ENCODE measurements around the gene HLF. TPM values are rescaled to one million over a fixed set of nuclear protein-coding genes. Genes with fewer than 3 reads are reported as not detected.
A peak's percentile ranks its signal among the peaks of the same experiment; 100 is the strongest.

Gene HLF
- total RNA-seq, 1 donor from 2014 or later: 14.7 TPM

DNA sequence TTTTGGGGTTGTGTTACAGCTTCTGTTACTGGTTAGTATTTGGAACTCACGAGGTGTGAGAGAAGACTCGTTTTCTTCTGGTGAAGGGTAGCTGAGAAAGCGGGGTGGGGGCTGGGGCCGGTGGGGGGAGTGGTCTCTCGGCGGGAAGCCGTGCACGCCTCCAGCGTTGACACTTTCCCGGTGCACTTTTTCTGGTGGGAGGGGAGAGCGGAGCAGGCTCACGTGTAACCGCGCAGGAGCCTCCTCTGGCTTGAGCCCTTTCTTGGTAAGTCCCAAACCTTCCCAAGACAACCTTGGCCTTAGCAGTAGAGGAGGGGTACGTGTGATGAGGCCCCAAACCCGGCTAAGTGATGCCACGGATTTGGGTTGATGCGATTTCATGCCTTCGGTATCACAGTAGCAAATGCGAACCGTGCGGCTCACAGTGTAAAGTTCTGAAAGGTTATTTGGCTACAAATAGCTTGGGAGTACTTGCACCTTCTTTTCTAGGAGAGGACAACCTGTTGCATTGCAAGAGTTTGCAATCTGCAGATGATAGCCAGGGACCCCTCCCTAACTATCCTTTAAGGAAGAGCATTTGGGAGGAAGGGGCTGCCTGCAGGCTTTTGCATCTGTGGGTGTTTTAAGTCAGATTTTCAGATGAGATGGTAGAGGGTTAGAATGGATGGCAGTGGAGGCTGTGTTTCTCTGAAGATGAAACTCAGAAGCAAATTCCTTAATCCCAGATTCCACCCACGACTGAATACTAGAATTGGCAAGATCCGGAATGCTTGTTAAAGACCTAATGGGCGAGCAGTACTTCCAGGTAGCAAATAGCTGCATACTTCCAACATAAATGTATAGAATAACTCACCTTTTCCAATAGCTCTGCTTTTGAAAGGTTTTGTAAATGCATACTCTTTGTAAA, 1.5 kb downstream of the HLF start:
- no peak for DNase-seq (ENCODE audit: extremely low spot score in 2 of 2)
- Histone ChIP-seq H3K36me3 (no peaks in the 10 kb centered on the region), H3K27me3 (no peaks in the 10 kb centered on the region), H3K9me3 (no peaks in the 10 kb centered on the region), H3K4me1 (peaks cover 38% of the 10 kb centered on the region), H3K4me3 (peak overlapping the region; percentile 60 to 90), H3K27ac (peak overlapping the region; percentile 88)
- TF ChIP-seq POLR2AphosphoS5 (IDR thresholded peaks at IDR 0.05; ENCODE audit: insufficient read depth in 1 of 2, low read depth in 1 of 2) (no peak), POLR2A (IDR thresholded peaks at IDR 0.05) (no peak)
- TF ChIP-seq, protein P1, sequence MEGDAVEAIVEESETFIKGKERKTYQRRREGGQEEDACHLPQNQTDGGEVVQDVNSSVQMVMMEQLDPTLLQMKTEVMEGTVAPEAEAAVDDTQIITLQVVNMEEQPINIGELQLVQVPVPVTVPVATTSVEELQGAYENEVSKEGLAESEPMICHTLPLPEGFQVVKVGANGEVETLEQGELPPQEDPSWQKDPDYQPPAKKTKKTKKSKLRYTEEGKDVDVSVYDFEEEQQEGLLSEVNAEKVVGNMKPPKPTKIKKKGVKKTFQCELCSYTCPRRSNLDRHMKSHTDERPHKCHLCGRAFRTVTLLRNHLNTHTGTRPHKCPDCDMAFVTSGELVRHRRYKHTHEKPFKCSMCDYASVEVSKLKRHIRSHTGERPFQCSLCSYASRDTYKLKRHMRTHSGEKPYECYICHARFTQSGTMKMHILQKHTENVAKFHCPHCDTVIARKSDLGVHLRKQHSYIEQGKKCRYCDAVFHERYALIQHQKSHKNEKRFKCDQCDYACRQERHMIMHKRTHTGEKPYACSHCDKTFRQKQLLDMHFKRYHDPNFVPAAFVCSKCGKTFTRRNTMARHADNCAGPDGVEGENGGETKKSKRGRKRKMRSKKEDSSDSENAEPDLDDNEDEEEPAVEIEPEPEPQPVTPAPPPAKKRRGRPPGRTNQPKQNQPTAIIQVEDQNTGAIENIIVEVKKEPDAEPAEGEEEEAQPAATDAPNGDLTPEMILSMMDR (IDR thresholded peaks at IDR 0.05): no peak
- intact Hi-C loops (cut with DNase I): no loop called here

DNA sequence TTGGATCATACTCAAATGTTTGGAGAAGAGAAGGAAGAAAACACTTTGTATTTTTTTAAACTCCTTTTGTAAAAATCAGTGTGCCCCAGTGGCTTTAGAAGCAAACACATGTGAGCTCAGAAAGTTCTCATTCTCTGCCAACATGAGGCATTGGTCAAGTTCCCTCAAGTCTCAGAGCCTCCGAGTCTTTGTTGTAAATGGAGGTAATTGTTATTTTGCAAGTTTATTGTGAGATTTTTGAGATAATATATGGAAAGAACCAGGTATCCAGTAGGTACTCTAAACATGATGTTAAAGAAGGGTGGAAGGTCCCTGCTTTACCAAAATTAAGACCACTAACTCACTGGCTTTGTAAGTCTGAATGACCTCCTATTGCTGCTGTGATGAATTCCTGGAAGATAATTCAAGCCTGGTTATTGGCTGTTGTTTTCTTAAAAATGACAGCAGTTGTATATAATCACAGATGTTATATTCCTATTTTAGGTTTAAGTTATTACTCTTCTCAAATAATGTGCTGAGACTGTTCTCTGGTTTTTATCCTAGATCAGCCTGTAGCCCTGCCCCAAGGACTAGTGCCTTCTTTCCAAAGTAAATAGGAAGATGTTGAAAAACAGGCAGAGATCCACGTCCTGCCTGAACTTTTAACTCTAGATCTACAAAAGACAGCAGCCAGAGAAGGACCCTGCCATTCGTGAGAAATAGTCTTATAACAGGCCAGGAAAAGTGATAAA, 2.4 kb downstream of the HLF start:
- H3K4me1 ChIP-seq: peaks cover 38% of the 10 kb centered on the region
- H3K4me3 ChIP-seq: peak overlapping the region; percentile 60 to 90
- no peaks in the 10 kb centered on the region for H3K27me3 ChIP-seq
- no peak for DNase-seq (ENCODE audit: extremely low spot score in 2 of 2)
- no peaks in the 10 kb centered on the region for H3K9me3 ChIP-seq
- H3K27ac ChIP-seq: peak overlapping the region; percentile 88
- TF ChIP-seq POLR2A (IDR thresholded peaks at IDR 0.05) (no peak), POLR2AphosphoS5 (IDR thresholded peaks at IDR 0.05; ENCODE audit: insufficient read depth in 1 of 2, low read depth in 1 of 2) (no peak)
- TF ChIP-seq, protein P1 (IDR thresholded peaks at IDR 0.05): no peak
- intact Hi-C loops (cut with DNase I): no loop called here
- H3K36me3 ChIP-seq: no peaks in the 10 kb centered on the region

DNA sequence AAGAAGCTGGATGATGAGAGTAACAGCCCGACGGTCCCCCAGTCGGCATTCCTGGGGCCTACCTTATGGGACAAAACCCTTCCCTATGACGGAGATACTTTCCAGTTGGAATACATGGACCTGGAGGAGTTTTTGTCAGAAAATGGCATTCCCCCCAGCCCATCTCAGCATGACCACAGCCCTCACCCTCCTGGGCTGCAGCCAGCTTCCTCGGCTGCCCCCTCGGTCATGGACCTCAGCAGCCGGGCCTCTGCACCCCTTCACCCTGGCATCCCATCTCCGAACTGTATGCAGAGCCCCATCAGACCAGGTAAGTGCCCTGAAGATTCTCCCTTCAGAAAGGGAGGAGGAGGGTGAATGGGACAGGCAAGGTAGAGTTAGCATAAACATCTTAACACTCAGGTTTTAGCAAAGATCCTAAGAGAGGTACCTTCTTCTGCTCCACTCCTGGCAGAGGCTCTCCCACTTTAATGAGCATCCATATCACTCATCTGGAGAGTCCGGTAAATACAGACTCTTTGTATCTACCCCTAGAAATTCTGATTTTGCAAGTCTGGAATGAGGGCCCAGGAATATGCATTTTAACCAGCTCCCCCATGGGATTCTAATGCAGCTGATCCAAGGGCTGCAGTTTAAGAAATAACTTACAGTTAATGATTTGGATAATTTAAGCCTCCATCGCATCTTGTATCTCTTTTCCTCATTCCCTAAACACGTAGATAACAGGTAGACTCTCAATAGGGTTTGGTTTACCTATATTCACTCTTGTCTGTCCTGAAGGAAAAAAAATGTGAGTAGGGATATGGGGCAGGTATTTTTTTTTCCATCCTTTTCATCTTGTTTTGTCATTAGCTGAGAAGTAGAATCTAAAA, 3.3 kb downstream of the HLF start:
- Histone ChIP-seq H3K4me3 (peak overlapping the region; percentile 14 to 16), H3K4me1 (peaks cover 44% of the 10 kb centered on the region), H3K9me3 (no peaks in the 10 kb centered on the region), H3K27me3 (no peaks in the 10 kb centered on the region), H3K27ac (peak overlapping the region; percentile 88), H3K36me3 (no peaks in the 10 kb centered on the region)
- intact Hi-C loops (cut with DNase I): no loop called here
- DNase-seq (ENCODE audit: extremely low spot score in 2 of 2): no peak
- TF ChIP-seq POLR2A (IDR thresholded peaks at IDR 0.05) (no peak), POLR2AphosphoS5 (IDR thresholded peaks at IDR 0.05; ENCODE audit: insufficient read depth in 1 of 2, low read depth in 1 of 2) (no peak)
- TF ChIP-seq, protein P1 (IDR thresholded peaks at IDR 0.05): no peak

DNA sequence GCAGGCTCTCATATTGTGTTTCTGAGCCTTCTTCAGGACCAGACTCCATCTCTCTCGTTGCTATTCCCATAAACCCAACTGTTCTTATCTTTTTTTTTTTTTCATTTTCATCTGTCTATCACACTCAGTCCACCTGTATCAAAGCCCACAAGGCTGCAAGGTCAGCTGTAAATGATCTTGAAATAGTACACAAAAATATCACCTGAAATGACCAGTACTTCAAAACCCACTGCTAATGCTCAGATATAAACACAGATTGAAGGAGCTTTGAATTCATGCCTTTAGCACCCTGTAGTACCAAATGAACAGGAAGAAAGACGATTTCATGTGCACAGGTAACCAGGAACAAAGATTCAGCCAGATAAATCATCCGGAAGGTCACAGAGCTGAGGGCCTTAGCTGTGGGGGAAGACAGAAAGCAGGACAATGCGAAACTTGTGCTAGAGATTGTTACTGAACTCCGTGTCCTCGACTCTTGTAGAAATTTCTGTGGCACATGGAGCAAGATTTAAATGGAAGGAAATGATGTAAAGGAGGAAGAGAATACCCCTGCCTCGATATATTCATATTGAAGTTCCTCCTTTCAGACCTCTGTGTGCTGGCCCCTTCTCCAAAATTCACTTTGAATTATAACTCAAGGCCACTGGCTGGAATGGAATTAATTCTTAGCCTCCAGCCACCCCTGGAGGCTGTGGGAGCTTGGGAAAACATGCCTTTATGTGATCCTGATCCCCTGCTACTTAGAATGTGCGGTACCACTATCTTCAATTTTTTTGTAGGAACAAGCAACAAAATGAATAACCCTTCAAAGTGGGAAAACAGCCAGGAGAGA, 4.1 kb downstream of the HLF start:
- Histone ChIP-seq H3K27me3 (no peaks in the 10 kb centered on the region), H3K36me3 (no peaks in the 10 kb centered on the region), H3K4me3 (peak overlapping the region in 1 of 2 donors; percentile 16), H3K4me1 (peaks cover 45% of the 10 kb centered on the region), H3K9me3 (no peaks in the 10 kb centered on the region), H3K27ac (peak overlapping the region; percentile 88)
- intact Hi-C loops (cut with DNase I): no loop called here
- no peak for DNase-seq (ENCODE audit: extremely low spot score in 2 of 2)
- no peak for TF ChIP-seq POLR2A (IDR thresholded peaks at IDR 0.05)
- no peak for TF ChIP-seq POLR2AphosphoS5 (IDR thresholded peaks at IDR 0.05; ENCODE audit: insufficient read depth in 1 of 2, low read depth in 1 of 2)
- TF ChIP-seq, protein P1 (IDR thresholded peaks at IDR 0.05): no peak

Measured in vagina (tissue), 2 donors.